ENCODE results near the gene SLC37A1.

The SLC37A1 gene

GRCh38 chr21:42499444-42500112, 14.1 kb upstream of the SLC37A1 start:
- no peak for DNase-seq
- in situ Hi-C loops (cut with HindIII; ENCODE audit: low pct_ligation_motif_present, low pct_unique_long_range_greater_than_20kb, low sequenced_read_pairs), result no loop called here

GRCh38 chr21:42500225-42500624, 13.4 kb upstream of the SLC37A1 start:
- no peak for DNase-seq
- in situ Hi-C loops (cut with HindIII; ENCODE audit: low pct_ligation_motif_present, low pct_unique_long_range_greater_than_20kb, low sequenced_read_pairs), result no loop called here

- no peak for DNase-seq
- in situ Hi-C loops (cut with HindIII; ENCODE audit: low pct_ligation_motif_present, low pct_unique_long_range_greater_than_20kb, low sequenced_read_pairs), result no loop called here
These were observed 12.9 kb upstream of the SLC37A1 start for GRCh38 chr21:42500736-42501135.

- no peak for DNase-seq
- in situ Hi-C loops (cut with HindIII; ENCODE audit: low pct_ligation_motif_present, low pct_unique_long_range_greater_than_20kb, low sequenced_read_pairs), result no loop called here
These were observed 9.9 kb upstream of the SLC37A1 start for GRCh38 chr21:42503711-42504110.

DNA sequence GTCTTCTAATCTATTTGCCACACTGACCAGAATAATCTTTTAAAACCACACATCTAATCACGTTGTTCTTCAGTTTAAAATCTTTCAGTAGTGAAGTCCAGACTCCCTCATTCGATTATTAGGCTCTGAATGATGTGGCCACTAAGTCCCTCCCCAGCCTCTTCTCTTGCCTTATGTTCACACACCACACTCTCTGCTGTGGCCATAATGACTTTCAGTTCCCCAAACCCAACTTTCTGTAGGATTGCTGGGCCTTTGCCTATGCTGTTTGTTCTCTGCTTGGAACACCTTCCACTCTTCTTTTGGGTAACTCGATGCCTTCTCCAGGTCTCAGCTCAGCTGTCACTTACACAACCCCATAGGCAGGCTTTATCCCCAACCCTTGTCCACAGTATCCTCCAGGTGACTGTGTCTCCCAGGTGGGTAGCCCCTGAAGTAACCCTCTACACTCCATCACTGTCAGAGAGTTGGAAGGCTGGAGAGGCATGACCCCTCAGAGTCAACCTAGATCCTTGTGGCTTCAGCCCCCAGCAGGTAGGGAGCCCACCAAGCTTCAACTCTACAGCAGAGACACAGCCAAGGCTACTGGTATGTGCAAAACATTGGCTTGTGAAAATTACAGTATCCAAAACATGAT, 8.4 kb upstream of the SLC37A1 start:
- in situ Hi-C loops (cut with HindIII; ENCODE audit: low pct_ligation_motif_present, low pct_unique_long_range_greater_than_20kb, low sequenced_read_pairs), result no loop called here
- DNase-seq, result no peak

- in situ Hi-C loops (cut with HindIII; ENCODE audit: low pct_ligation_motif_present, low pct_unique_long_range_greater_than_20kb, low sequenced_read_pairs), result no loop called here
- DNase-seq, result no peak
These were observed 6.2 kb upstream of the SLC37A1 start for GRCh38 chr21:42507418-42507817.

- DNase-seq, result no peak
- in situ Hi-C loops (cut with HindIII; ENCODE audit: low pct_ligation_motif_present, low pct_unique_long_range_greater_than_20kb, low sequenced_read_pairs), result no loop called here
These were observed 5.3 kb upstream of the SLC37A1 start for GRCh38 chr21:42508371-42508770.

GRCh38 chr21:42509244-42509643, 4.4 kb upstream of the SLC37A1 start:
- in situ Hi-C loops (cut with HindIII; ENCODE audit: low pct_ligation_motif_present, low pct_unique_long_range_greater_than_20kb, low sequenced_read_pairs), result no loop called here
- no peak for DNase-seq

- in situ Hi-C loops (cut with HindIII; ENCODE audit: low pct_ligation_motif_present, low pct_unique_long_range_greater_than_20kb, low sequenced_read_pairs), result no loop called here
These were observed 1.2 kb upstream of the SLC37A1 start for GRCh38 chr21:42512346-42513034.

GRCh38 chr21:42513985-42514882, 582 bp downstream of the SLC37A1 start:
- in situ Hi-C loops (cut with HindIII; ENCODE audit: low pct_ligation_motif_present, low pct_unique_long_range_greater_than_20kb, low sequenced_read_pairs), result no loop called here
- peak; percentile 24 for DNase-seq

More at GRCh38 chr21:42512346-42513034, 1.2 kb upstream of the SLC37A1 start:
- no peak for DNase-seq

DNA sequence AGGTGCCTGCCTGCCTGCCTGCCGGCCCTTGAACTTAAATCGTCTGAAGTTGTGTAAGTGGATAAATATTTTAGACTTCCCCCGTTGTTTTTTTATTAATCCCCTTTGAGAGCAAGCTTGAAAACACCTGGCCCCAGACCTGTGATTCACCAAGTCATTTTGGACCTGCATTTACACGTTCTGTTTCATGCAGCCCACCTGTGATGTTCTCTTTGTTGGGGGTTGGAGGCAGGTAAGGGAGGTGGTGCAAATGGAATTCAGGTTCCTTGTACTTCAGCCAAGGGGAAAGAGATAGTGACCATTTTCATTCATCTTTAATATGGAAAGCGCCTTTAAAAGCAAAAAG, 1.2 kb downstream of the SLC37A1 start:
- in situ Hi-C loops (cut with HindIII; ENCODE audit: low pct_ligation_motif_present, low pct_unique_long_range_greater_than_20kb, low sequenced_read_pairs), result no loop called here

GRCh38 chr21:42515708-42516502, 2.3 kb downstream of the SLC37A1 start:
- in situ Hi-C loops (cut with HindIII; ENCODE audit: low pct_ligation_motif_present, low pct_unique_long_range_greater_than_20kb, low sequenced_read_pairs), result no loop called here
- peak; percentile 31 for DNase-seq

More for the DNA sequence above, 1.2 kb downstream of the SLC37A1 start:
- DNase-seq, result no peak

DNA sequence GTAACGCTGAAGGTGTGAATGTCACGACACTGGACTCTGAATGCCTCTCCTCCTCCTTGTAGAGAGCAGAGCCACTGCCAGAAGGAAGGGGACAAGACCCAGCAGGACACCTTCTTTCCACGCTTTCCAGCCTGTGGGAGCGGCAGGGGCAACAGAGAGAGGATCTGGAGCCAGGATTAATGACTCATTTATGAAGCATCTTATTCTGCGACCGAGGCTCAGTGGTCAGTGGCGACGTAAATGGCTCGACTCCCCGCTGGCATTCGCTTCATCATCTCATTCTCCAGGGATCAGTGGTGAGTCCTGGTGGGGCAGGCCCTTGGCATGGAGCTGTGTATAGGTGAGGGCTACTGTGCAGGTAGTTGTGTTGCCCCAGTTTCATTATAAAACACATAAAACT, 4.6 kb downstream of the SLC37A1 start:
- DNase-seq, result peak; percentile 87
- in situ Hi-C loops (cut with HindIII; ENCODE audit: low pct_ligation_motif_present, low pct_unique_long_range_greater_than_20kb, low sequenced_read_pairs), result no loop called here

- DNase-seq, result no peak
- in situ Hi-C loops (cut with HindIII; ENCODE audit: low pct_ligation_motif_present, low pct_unique_long_range_greater_than_20kb, low sequenced_read_pairs), result no loop called here
These were observed 5.0 kb downstream of the SLC37A1 start for GRCh38 chr21:42518626-42519025.

GRCh38 chr21:42520628-42521253, 7.1 kb downstream of the SLC37A1 start:
- no peak for DNase-seq
- in situ Hi-C loops (cut with HindIII; ENCODE audit: low pct_ligation_motif_present, low pct_unique_long_range_greater_than_20kb, low sequenced_read_pairs), result no loop called here

GRCh38 chr21:42521384-42521783, 7.7 kb downstream of the SLC37A1 start:
- in situ Hi-C loops (cut with HindIII; ENCODE audit: low pct_ligation_motif_present, low pct_unique_long_range_greater_than_20kb, low sequenced_read_pairs), result no loop called here
- DNase-seq, result no peak

GRCh38 chr21:42521805-42522204, 8.2 kb downstream of the SLC37A1 start:
- in situ Hi-C loops (cut with HindIII; ENCODE audit: low pct_ligation_motif_present, low pct_unique_long_range_greater_than_20kb, low sequenced_read_pairs), result no loop called here
- DNase-seq, result no peak

DNA sequence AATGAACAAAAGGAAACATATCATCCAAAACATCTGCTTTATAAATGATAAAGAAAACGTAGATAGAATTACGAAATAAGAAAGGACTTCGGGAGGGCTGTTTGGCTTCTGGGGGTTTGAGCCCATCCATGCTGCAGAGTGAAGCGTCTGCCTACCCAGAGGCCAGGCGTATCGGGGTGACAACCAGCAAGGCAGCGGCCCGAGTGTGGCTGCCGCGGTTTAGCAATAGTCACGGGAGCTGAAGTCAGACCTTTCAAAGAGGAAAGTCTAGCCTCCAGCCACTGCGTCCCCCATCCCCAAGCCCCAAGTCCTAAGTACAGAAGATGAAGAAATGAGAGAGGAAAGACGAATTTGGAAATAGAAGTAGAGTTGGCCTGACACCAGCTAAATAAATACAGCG, 8.6 kb downstream of the SLC37A1 start:
- in situ Hi-C loops (cut with HindIII; ENCODE audit: low pct_ligation_motif_present, low pct_unique_long_range_greater_than_20kb, low sequenced_read_pairs), result no loop called here
- no peak for DNase-seq

Data from ACHN (cell line).